ENCODE results near the gene TMEM240. TPM values are rescaled to one million over a fixed set of nuclear protein-coding genes. Genes with fewer than 3 reads are reported as not detected.

The TMEM240 gene
- total and polyA plus RNA-seq, 9 of the 15 experiments (the other 6 are each of a cell fraction or from before 2014, with no cell fraction given) = 0.24 to 2.0 (median 0.69) TPM; not detected in 5

GRCh38 chr1:1550591-1551432 is 10.4 kb upstream of the TMEM240 start:
- DNase-seq (ENCODE audit: extremely low read depth in 1 of 4, low spot score in 3 of 4) (peak in 2 of 4 experiments; percentile 43 to 56), FAIRE-seq (no peak), ATAC-seq (peak; percentile 78)
- Histone ChIP-seq H3K9ac (ENCODE audit: insufficient read depth in 1 of 2, low read depth in 2 of 2, low read length in 2 of 2) (peak overlapping the region in 1 of 2 experiments; percentile 67; a peak in 2 of 4 replicates), H3K4me1 (replicated peaks in 1 of 2; ENCODE audit: control insufficient read depth in 2 of 2, insufficient read depth in 2 of 2, low read length in 2 of 2) (peaks cover 0 to 50% of the 10 kb centered on the region in 2 experiments; a peak in 3 of 5 replicates), H3K4me3 (no peak overlapping the region), H3K4me2 (ENCODE audit: insufficient read depth, low read length) (no peak overlapping the region), H2AFZ (ENCODE audit: low read depth, low read length) (no peak overlapping the region), H3K9me1 (ENCODE audit: control insufficient read depth, insufficient read depth, low read length) (peaks cover 7% of the 10 kb centered on the region), H3K9me3 (replicated peaks; ENCODE audit: control insufficient read depth, insufficient read depth, low read depth, low read length) (no peaks in the 10 kb centered on the region), H3K27me3 (ENCODE audit: control insufficient read depth in 2 of 2, insufficient read depth in 2 of 2, low read length in 2 of 2) (no peaks in the 10 kb centered on the region), H3K27ac (ENCODE audit: extremely low read depth, low read depth, low read length) (no peak overlapping the region), H4K20me1 (replicated peaks; ENCODE audit: control insufficient read depth, insufficient read depth, low read length) (peaks cover 28% of the 10 kb centered on the region), H3K79me2 (ENCODE audit: control insufficient read depth, insufficient read depth, low read length) (peaks cover 51% of the 10 kb centered on the region), H3K36me3 (ENCODE audit: control insufficient read depth, insufficient read depth, low read length) (peaks cover 62% of the 10 kb centered on the region; the same call in 2 of the 3 replicates)
- ChIA-PET POLR2A (interaction anchor here (1.0 to 1.5 kb wide), 2 partner anchors 12 to 22 kb away, joined by 3 read pairs; no protein-coding TSS in a partner anchor), CTCF (ENCODE audit: low intra/inter-chr PET ratio) (no interaction called here)
- no peak for TF ChIP-seq SNRNP70 (optimal IDR thresholded peaks at IDR 0.05; ENCODE audit: low read depth, low read length)
- TF ChIP-seq POLR2G (IDR thresholded peaks at IDR 0.05; ENCODE audit: low read depth, low read length) = peak; percentile 63
- no peak for TF ChIP-seq BRD9 (IDR thresholded peaks at IDR 0.05; ENCODE audit: low read depth, partially characterized antibody)
- TF ChIP-seq RB1 (IDR thresholded peaks at IDR 0.05; ENCODE audit: low read depth) = no peak
- TF ChIP-seq, protein P1, sequence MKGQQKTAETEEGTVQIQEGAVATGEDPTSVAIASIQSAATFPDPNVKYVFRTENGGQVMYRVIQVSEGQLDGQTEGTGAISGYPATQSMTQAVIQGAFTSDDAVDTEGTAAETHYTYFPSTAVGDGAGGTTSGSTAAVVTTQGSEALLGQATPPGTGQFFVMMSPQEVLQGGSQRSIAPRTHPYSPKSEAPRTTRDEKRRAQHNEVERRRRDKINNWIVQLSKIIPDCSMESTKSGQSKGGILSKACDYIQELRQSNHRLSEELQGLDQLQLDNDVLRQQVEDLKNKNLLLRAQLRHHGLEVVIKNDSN (CRISPR knock-in tag; IDR thresholded peaks at IDR 0.05) = 0 out of 2 replicates have a peak, but pooled peaks have one; percentile 5
- peak; percentile 94 for TF ChIP-seq ZBTB33 (CRISPR knock-in tag; IDR thresholded peaks at IDR 0.05)
- TF ChIP-seq, protein P2, sequence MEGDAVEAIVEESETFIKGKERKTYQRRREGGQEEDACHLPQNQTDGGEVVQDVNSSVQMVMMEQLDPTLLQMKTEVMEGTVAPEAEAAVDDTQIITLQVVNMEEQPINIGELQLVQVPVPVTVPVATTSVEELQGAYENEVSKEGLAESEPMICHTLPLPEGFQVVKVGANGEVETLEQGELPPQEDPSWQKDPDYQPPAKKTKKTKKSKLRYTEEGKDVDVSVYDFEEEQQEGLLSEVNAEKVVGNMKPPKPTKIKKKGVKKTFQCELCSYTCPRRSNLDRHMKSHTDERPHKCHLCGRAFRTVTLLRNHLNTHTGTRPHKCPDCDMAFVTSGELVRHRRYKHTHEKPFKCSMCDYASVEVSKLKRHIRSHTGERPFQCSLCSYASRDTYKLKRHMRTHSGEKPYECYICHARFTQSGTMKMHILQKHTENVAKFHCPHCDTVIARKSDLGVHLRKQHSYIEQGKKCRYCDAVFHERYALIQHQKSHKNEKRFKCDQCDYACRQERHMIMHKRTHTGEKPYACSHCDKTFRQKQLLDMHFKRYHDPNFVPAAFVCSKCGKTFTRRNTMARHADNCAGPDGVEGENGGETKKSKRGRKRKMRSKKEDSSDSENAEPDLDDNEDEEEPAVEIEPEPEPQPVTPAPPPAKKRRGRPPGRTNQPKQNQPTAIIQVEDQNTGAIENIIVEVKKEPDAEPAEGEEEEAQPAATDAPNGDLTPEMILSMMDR (IDR thresholded peaks at IDR 0.05 in 2 of 3, conservative IDR thresholded peaks at IDR 0.05 in 1 of 3; ENCODE audit: insufficient read depth in 2 of 3, low read depth in 1 of 3, low read length in 3 of 3) = peak; percentile 60 to 93 (median 65)
- TF ChIP-seq ZNF121 (CRISPR knock-in tag; conservative IDR thresholded peaks at IDR 0.05) = no peak
- TF ChIP-seq RAD21 (CRISPR knock-in tag; conservative IDR thresholded peaks at IDR 0.05 in 1 of 2, IDR thresholded peaks at IDR 0.05 in 1 of 2) = peak in 1 of 2 experiments; percentile 13; a peak in 1 of 4 replicates
- in situ Hi-C loops (cut with MboI) = no loop called here
- intact Hi-C loops (cut with micrococcal nuclease) = no loop called here
- BruUV-seq (replicated peaks) = no TSS peak
- 89% methylated on average over 14 of the region's 15 CpGs for WGBS (ENCODE audit: insufficient coverage, low coverage, missing lambda C conversion rate)
